ENCODE results near the gene ERCC2.

DNA sequence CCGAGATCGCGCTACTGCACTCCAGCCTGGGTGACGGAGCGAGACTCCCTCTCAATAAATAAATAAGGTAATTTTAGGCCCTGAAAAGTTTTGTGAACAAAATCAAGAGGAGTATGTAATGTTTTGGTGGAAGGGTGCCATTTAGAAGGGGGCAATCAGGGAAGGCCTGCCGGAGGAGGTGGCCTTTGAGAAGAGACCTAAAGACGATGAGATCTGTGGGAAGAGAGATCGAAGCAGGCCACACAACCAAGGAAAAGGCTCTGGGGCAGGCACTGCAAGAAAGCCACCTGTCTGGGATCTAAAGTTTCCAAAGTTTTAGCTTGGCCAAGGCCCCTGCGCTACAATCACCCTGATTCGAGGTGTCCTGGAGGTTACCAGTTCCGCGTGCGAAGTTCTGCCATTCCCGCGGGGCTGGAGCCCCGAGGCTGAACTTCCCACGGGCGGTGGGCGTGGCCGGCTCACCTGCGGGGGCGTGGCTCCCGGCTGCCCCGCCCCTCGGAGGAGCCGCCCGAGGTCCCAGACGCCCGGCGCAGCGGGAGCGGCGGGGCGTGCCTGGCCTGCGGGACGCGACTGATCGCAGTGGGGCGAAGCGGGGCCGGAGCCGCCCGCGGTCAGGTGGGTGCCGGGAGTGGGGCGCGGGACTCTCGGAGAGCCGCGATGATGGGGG is 30.0 kb downstream of the ERCC2 start, which contains the start of gene KLC3:
- TF ChIP-seq, protein P1, sequence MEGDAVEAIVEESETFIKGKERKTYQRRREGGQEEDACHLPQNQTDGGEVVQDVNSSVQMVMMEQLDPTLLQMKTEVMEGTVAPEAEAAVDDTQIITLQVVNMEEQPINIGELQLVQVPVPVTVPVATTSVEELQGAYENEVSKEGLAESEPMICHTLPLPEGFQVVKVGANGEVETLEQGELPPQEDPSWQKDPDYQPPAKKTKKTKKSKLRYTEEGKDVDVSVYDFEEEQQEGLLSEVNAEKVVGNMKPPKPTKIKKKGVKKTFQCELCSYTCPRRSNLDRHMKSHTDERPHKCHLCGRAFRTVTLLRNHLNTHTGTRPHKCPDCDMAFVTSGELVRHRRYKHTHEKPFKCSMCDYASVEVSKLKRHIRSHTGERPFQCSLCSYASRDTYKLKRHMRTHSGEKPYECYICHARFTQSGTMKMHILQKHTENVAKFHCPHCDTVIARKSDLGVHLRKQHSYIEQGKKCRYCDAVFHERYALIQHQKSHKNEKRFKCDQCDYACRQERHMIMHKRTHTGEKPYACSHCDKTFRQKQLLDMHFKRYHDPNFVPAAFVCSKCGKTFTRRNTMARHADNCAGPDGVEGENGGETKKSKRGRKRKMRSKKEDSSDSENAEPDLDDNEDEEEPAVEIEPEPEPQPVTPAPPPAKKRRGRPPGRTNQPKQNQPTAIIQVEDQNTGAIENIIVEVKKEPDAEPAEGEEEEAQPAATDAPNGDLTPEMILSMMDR (IDR thresholded peaks at IDR 0.05) = no peak
- TF ChIP-seq FOXJ3 (CRISPR knock-in tag; IDR thresholded peaks at IDR 0.05; ENCODE audit: borderline replicate concordance) = no peak
- no peak for TF ChIP-seq CBFB (CRISPR knock-in tag; IDR thresholded peaks at IDR 0.05; ENCODE audit: low read depth)
- TF ChIP-seq, protein P2, sequence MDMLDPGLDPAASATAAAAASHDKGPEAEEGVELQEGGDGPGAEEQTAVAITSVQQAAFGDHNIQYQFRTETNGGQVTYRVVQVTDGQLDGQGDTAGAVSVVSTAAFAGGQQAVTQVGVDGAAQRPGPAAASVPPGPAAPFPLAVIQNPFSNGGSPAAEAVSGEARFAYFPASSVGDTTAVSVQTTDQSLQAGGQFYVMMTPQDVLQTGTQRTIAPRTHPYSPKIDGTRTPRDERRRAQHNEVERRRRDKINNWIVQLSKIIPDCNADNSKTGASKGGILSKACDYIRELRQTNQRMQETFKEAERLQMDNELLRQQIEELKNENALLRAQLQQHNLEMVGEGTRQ (CRISPR knock-in tag; IDR thresholded peaks at IDR 0.05) = no peak
- TF ChIP-seq ZNF263 (CRISPR knock-in tag; IDR thresholded peaks at IDR 0.05; ENCODE audit: low read depth) = no peak
